ENCODE measurements around the gene TCP11L2.

- TF ChIP-seq CTCF (conservative IDR thresholded peaks at IDR 0.05; ENCODE audit: low read depth, low read length) (no peak), RFX5 (IDR thresholded peaks at IDR 0.05; ENCODE audit: low read depth, low read length) (no peak), FOS (IDR thresholded peaks at IDR 0.05; ENCODE audit: low read depth, low read length) (no peak)
These were observed 47.0 kb upstream of the TCP11L2 start for GRCh38 chr12:106255493-106255892.

All from IMR-90 (cell line).